ENCODE results near the gene C1orf50.
"Not testable (repeated sequence)": the region's sequence is repeated elsewhere in the genome, so short reads cannot be mapped to it uniquely, and the experiment has no call there.

Gene C1orf50

DNA sequence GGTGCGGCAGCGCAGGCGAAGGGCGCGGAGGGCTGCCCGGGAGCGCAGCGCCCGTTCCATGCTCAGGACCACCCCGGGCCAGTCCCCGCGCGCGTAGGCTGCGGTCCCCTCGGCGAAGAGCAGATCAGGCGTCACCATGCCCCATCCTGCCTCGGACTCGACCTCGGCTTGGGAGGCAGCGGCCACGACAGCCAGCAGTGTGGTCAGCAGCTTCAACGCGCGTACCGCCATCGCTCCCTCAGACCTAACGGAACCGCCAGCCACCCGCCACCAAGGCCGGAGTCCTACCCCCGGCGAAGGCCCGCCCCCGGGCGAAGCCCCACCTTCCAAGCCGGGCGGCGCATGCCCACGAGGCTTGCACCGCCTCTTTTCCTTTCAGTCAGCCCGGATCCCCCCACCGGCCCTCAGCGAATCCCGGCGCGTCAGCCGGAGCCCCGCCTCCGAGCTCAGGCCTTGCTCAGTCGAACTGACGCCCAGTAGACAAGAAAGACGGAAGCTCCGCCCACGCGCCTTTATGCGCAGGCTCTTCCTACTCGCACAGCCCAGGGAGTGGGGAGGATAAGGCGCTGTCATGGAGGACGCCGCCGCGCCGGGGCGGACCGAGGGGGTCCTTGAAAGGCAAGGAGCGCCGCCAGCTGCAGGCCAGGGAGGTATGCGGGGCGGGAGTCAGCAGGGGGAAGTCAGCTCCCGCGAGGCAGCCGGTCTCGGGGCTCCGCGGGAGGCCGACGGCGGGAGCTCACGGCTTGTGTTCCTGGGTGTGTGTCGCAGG, at the start of gene C1orf50, which contains the start of gene P3H1:
Gene C1orf50, plus strand, starts transcription at position 509 of the 769 bp plus-strand sequence. Its CDS starts 63 bp downstream, at position 572.
Gene P3H1, minus strand, starts transcription at position 288 of the 769 bp plus-strand sequence. Its CDS starts 57 bp downstream, at position 231.
- Histone ChIP-seq H3K4me3 (IDR thresholded peaks at IDR 0.05; ENCODE audit: insufficient read depth, low read depth, low read length) (peak within 1 kb of the TSS; percentile 84), H3K4me1 (ENCODE audit: low read depth, poor library complexity, severe bottlenecking) (peaks cover 21% of the 10 kb centered on the region), H2AFZ (ENCODE audit: low read depth) (peak within 1 kb of the TSS; percentile 90), H3K4me2 (peak within 1 kb of the TSS; percentile 97), H3K9ac (peak within 1 kb of the TSS; percentile 85), H3K36me3 (ENCODE audit: insufficient read depth) (no peaks in the 10 kb centered on the region), H3K27ac (peak within 1 kb of the TSS; percentile 51), H3K79me2 (ENCODE audit: insufficient read depth, low read depth) (peaks cover 46% of the 10 kb centered on the region; the same call in 1 of the 2 replicates), H3K27me3 (ENCODE audit: insufficient read depth, low read depth) (no peaks in the 10 kb centered on the region), H4K20me1 (ENCODE audit: insufficient read depth) (no peaks in the 10 kb centered on the region)
- TF ChIP-seq, protein P1, sequence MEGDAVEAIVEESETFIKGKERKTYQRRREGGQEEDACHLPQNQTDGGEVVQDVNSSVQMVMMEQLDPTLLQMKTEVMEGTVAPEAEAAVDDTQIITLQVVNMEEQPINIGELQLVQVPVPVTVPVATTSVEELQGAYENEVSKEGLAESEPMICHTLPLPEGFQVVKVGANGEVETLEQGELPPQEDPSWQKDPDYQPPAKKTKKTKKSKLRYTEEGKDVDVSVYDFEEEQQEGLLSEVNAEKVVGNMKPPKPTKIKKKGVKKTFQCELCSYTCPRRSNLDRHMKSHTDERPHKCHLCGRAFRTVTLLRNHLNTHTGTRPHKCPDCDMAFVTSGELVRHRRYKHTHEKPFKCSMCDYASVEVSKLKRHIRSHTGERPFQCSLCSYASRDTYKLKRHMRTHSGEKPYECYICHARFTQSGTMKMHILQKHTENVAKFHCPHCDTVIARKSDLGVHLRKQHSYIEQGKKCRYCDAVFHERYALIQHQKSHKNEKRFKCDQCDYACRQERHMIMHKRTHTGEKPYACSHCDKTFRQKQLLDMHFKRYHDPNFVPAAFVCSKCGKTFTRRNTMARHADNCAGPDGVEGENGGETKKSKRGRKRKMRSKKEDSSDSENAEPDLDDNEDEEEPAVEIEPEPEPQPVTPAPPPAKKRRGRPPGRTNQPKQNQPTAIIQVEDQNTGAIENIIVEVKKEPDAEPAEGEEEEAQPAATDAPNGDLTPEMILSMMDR (conservative IDR thresholded peaks at IDR 0.05; ENCODE audit: low read depth, low read length): no peak

DNA sequence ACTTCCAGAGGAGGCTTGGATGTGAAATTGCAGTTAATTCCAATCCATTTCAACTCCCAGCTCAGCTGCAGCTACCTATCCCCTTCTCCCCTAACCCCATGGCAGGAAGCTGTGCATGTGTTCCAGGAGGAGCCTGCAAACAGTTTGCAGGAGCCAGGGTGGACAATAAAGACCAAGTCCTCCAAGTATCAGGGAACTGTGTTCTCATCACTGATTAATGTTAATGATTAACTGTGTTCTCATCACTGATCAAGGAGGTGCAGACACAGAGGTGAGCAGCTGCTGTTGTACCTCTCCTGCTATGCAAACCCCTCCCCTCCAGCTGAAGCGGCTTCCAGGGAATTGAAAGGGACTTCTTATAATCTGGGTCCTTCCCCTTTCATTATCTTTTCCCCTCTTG, 46.2 kb upstream of the C1orf50 start:
- Histone ChIP-seq H3K9ac (no peak overlapping the region), H4K20me1 (ENCODE audit: insufficient read depth) (no peaks in the 10 kb centered on the region), H2AFZ (ENCODE audit: low read depth) (no peak overlapping the region), H3K4me3 (IDR thresholded peaks at IDR 0.05; ENCODE audit: insufficient read depth, low read depth, low read length) (no peak overlapping the region), H3K27ac (no peak overlapping the region), H3K36me3 (ENCODE audit: insufficient read depth) (no peaks in the 10 kb centered on the region), H3K79me2 (ENCODE audit: insufficient read depth, low read depth) (no peaks in the 10 kb centered on the region), H3K4me1 (ENCODE audit: low read depth, poor library complexity, severe bottlenecking) (no peaks in the 10 kb centered on the region), H3K4me2 (no peak overlapping the region), H3K27me3 (ENCODE audit: insufficient read depth, low read depth) (no peaks in the 10 kb centered on the region)
- TF ChIP-seq, protein P1 (conservative IDR thresholded peaks at IDR 0.05; ENCODE audit: low read depth, low read length): no peak

DNA sequence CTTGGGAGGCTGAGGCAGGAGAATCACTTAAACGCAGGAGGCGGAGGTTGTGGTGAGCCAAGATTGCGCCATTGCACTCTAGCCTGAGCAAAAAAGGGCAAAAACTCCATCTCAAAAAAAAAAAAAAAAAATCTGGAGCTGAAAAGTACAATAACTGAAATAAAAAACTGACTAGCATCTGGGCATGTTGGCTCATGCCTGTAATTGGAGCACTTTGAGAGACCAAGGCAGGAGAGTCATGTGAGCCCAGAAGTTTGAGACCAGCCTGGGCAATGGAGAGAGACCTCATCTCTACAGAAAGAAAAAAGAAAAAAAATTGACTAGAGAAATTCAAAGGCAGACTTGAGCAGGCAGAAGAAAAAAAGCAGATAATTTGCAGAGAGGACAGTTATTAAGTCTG, 45.1 kb upstream of the C1orf50 start:
- TF ChIP-seq, protein P1 (conservative IDR thresholded peaks at IDR 0.05; ENCODE audit: low read depth, low read length): no peak
- H3K4me3 ChIP-seq (IDR thresholded peaks at IDR 0.05; ENCODE audit: insufficient read depth, low read depth, low read length): no peak overlapping the region
- no peaks in the 10 kb centered on the region for H3K27me3 ChIP-seq (ENCODE audit: insufficient read depth, low read depth)
- H3K9ac ChIP-seq: no peak overlapping the region
- H3K4me1 ChIP-seq (ENCODE audit: low read depth, poor library complexity, severe bottlenecking): no peaks in the 10 kb centered on the region
- H3K4me2 ChIP-seq: no peak overlapping the region
- no peaks in the 10 kb centered on the region for H3K79me2 ChIP-seq (ENCODE audit: insufficient read depth, low read depth)
- H3K36me3 ChIP-seq (ENCODE audit: insufficient read depth): no peaks in the 10 kb centered on the region
- no peaks in the 10 kb centered on the region for H4K20me1 ChIP-seq (ENCODE audit: insufficient read depth)
- H2AFZ ChIP-seq (ENCODE audit: low read depth): no peak overlapping the region
- H3K27ac ChIP-seq: no peak overlapping the region

DNA sequence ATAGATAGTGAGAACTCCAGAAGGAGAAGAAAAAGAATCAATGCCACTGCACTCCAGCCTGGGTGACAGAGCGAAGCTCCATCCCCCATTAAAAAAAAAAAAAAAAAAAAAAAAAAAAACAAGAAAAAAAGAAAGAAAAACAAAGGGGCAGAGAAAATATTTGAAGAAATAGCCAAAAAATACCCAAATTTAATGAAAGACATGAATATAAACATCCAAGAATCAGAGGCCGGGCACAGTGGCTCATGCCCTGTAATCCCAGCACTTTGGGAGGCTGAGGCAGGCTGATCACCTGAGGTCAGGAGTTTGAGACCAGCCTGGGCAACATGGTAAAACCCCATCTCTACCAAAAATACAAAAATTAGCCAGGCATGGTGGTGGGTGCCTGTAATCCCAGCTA, 44.6 kb upstream of the C1orf50 start:
- not testable (repeated sequence) for H3K27ac ChIP-seq; H3K4me2 ChIP-seq; H3K79me2 ChIP-seq (ENCODE audit: insufficient read depth, low read depth); H3K27me3 ChIP-seq (ENCODE audit: insufficient read depth, low read depth); H4K20me1 ChIP-seq (ENCODE audit: insufficient read depth); H3K9ac ChIP-seq; H2AFZ ChIP-seq (ENCODE audit: low read depth); H3K4me1 ChIP-seq (ENCODE audit: low read depth, poor library complexity, severe bottlenecking); H3K36me3 ChIP-seq (ENCODE audit: insufficient read depth); H3K4me3 ChIP-seq (IDR thresholded peaks at IDR 0.05; ENCODE audit: insufficient read depth, low read depth, low read length)

DNA sequence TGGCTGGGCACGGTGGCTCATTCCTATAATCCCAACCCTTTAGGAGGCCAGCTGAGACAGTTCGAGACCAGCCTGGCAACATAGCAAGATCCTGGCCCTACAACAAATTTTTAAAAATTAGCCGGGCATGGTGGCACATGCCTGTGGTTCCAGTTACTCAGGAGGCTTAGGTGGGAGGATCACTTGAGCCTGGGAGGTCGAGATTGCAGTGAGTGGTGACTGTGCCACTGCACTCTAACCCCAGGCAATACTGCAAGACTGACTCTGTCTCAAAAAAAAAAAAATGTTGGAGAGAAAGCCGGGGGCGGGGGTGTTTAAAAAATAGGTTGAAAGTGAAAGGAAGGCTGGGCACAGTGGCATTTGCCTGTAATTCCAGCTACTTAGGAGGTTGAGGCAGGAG, 43.5 kb upstream of the C1orf50 start:
- no peak overlapping the region for H3K9ac ChIP-seq
- H3K79me2 ChIP-seq (ENCODE audit: insufficient read depth, low read depth): no peaks in the 10 kb centered on the region
- TF ChIP-seq, protein P1 (conservative IDR thresholded peaks at IDR 0.05; ENCODE audit: low read depth, low read length): no peak
- H3K27ac ChIP-seq: no peak overlapping the region
- H3K36me3 ChIP-seq (ENCODE audit: insufficient read depth): no peaks in the 10 kb centered on the region
- H3K4me2 ChIP-seq: no peak overlapping the region
- no peaks in the 10 kb centered on the region for H3K4me1 ChIP-seq (ENCODE audit: low read depth, poor library complexity, severe bottlenecking)
- H4K20me1 ChIP-seq (ENCODE audit: insufficient read depth): no peaks in the 10 kb centered on the region
- H2AFZ ChIP-seq (ENCODE audit: low read depth): no peak overlapping the region
- no peak overlapping the region for H3K4me3 ChIP-seq (IDR thresholded peaks at IDR 0.05; ENCODE audit: insufficient read depth, low read depth, low read length)
- no peaks in the 10 kb centered on the region for H3K27me3 ChIP-seq (ENCODE audit: insufficient read depth, low read depth)

DNA sequence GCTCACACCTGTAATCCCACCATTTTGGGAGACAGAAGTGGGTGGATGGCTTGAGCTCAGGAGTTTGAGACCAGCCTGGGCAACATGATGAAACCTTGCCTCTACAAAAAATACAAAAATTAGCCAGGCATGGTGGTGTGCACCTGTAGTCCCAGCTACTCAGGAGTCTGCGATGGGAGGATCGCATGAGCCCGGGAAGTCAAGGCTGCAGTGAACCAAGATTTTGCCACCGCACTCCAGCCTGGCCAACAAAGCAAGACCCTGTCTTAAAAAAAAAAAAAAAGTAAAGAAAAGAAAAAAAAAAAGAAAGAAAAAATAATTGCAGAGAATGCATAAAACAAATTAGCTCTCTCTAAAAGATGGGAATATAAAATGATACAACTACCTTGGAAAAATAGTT, 41.2 kb upstream of the C1orf50 start:
- H3K9ac ChIP-seq; H3K27me3 ChIP-seq (ENCODE audit: insufficient read depth, low read depth); H3K4me1 ChIP-seq (ENCODE audit: low read depth, poor library complexity, severe bottlenecking); H2AFZ ChIP-seq (ENCODE audit: low read depth); H3K4me2 ChIP-seq; H3K36me3 ChIP-seq (ENCODE audit: insufficient read depth); H3K79me2 ChIP-seq (ENCODE audit: insufficient read depth, low read depth); H3K4me3 ChIP-seq (IDR thresholded peaks at IDR 0.05; ENCODE audit: insufficient read depth, low read depth, low read length); H3K27ac ChIP-seq; H4K20me1 ChIP-seq (ENCODE audit: insufficient read depth): not testable (repeated sequence)

All from KMS-11 (cell line).